Loucy (cell line): ENCODE results near the gene EXOC2.

ENCODE experiments used
- EZH2phosphoT487 ChIP-seq: fragments of 200-600 bp; IDR thresholded peaks from 2 replicates; pipeline ENCODE4 v1.6.1; 2018; ENCODE audit warnings: antibody characterized with exemption, mild to moderate bottlenecking, moderate library complexity, borderline replicate concordance
- TF ChIP-seq, protein P1 (sequence below): fragments of 200-600 bp; sonication (generic); conservative IDR thresholded peaks from 2 replicates; pipeline ENCODE4 v1.5.1; 2014; ENCODE audit warnings: mild to moderate bottlenecking, antibody characterized with exemption, low read length

DNA sequence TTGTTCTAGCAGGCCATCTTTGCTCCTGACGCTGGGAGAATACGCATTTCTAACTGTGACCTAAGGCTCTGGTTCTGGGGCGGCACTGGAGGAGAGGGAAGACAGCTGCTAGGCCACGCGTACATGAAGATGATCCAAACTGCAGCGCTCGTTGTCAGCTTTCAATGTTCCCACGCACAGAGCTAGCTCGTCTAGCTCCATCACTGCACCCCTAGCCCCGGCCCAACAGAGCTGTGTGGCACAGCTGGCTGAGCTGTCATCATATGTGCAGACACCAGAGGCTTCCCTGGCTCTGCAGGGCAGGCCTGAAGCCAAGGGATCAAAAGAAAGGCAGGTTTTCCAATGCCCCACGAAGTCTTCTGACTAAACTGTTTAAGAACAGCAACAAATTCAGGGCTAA, 176.7 kb downstream of the EXOC2 start:
- TF ChIP-seq, protein P1, sequence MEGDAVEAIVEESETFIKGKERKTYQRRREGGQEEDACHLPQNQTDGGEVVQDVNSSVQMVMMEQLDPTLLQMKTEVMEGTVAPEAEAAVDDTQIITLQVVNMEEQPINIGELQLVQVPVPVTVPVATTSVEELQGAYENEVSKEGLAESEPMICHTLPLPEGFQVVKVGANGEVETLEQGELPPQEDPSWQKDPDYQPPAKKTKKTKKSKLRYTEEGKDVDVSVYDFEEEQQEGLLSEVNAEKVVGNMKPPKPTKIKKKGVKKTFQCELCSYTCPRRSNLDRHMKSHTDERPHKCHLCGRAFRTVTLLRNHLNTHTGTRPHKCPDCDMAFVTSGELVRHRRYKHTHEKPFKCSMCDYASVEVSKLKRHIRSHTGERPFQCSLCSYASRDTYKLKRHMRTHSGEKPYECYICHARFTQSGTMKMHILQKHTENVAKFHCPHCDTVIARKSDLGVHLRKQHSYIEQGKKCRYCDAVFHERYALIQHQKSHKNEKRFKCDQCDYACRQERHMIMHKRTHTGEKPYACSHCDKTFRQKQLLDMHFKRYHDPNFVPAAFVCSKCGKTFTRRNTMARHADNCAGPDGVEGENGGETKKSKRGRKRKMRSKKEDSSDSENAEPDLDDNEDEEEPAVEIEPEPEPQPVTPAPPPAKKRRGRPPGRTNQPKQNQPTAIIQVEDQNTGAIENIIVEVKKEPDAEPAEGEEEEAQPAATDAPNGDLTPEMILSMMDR = no peak
- TF ChIP-seq EZH2phosphoT487 = no peak
